COLO668 (cell line): ENCODE data around the gene CFAP299.
A peak's percentile ranks its signal among the peaks of the same experiment; 100 is the strongest.

Experiments
- DNase-seq: peaks from one replicate; lab custom pipeline; 2025; ENCODE audit not compliant: unreplicated experiment; lab: John Stamatoyannopoulos, UW

CFAP299 gene

GRCh38 chr4:80911458-80911857, 575.9 kb downstream of the CFAP299 start:
- DNase-seq: no peak

GRCh38 chr4:80912350-80912749, 576.8 kb downstream of the CFAP299 start:
- DNase-seq: no peak

GRCh38 chr4:80913381-80913780, 577.9 kb downstream of the CFAP299 start:
- no peak for DNase-seq

- no peak for DNase-seq
These were observed 581.2 kb downstream of the CFAP299 start for GRCh38 chr4:80916770-80917169.

- no peak for DNase-seq
These were observed 582.5 kb downstream of the CFAP299 start for GRCh38 chr4:80918004-80918403.

GRCh38 chr4:80921441-80921840, 585.9 kb downstream of the CFAP299 start:
- DNase-seq: no peak

GRCh38 chr4:80922941-80923340, 587.4 kb downstream of the CFAP299 start:
- no peak for DNase-seq

- DNase-seq: no peak
These were observed 589.8 kb downstream of the CFAP299 start for GRCh38 chr4:80925293-80925692.

GRCh38 chr4:80926446-80926845, 590.9 kb downstream of the CFAP299 start:
- no peak for DNase-seq

- DNase-seq: no peak
These were observed 591.4 kb downstream of the CFAP299 start for GRCh38 chr4:80926891-80927290.

GRCh38 chr4:80927420-80927819, 591.9 kb downstream of the CFAP299 start:
- no peak for DNase-seq

- no peak for DNase-seq
These were observed 596.1 kb downstream of the CFAP299 start for GRCh38 chr4:80931631-80932081.

- no peak for DNase-seq
These were observed 612.6 kb downstream of the CFAP299 start for GRCh38 chr4:80948141-80948540.

- no peak for DNase-seq
These were observed 613.5 kb downstream of the CFAP299 start for GRCh38 chr4:80948995-80949394.

GRCh38 chr4:80956421-80956820, 620.9 kb downstream of the CFAP299 start:
- DNase-seq: no peak

GRCh38 chr4:80963051-80963450, 627.5 kb downstream of the CFAP299 start:
- no peak for DNase-seq

GRCh38 chr4:80967346-80967745, 631.8 kb downstream of the CFAP299 start:
- no peak for DNase-seq

GRCh38 chr4:80980239-80980638, 644.7 kb downstream of the CFAP299 start:
- DNase-seq: no peak

- DNase-seq: no peak
These were observed 650.5 kb downstream of the CFAP299 start for GRCh38 chr4:80986011-80986410.

GRCh38 chr4:80989921-80990544, 654.5 kb downstream of the CFAP299 start:
- DNase-seq: peak; percentile 11

- no peak for DNase-seq
These were observed 655.3 kb downstream of the CFAP299 start for GRCh38 chr4:80990851-80991250.

GRCh38 chr4:80999943-81000342, 664.4 kb downstream of the CFAP299 start:
- no peak for DNase-seq

- no peak for DNase-seq
These were observed 668.1 kb downstream of the CFAP299 start for GRCh38 chr4:81003597-81004111.
